Measurements from ENCODE around the gene NPAS2. TPM values are rescaled to one million over a fixed set of nuclear protein-coding genes. Genes with fewer than 3 reads are reported as not detected.

NPAS2 gene
- total and polyA plus RNA-seq, 2 of the 8 experiments (the other 6 are each of a cell fraction or from before 2014, with no cell fraction given): 1.8 to 1.9 TPM

DNA sequence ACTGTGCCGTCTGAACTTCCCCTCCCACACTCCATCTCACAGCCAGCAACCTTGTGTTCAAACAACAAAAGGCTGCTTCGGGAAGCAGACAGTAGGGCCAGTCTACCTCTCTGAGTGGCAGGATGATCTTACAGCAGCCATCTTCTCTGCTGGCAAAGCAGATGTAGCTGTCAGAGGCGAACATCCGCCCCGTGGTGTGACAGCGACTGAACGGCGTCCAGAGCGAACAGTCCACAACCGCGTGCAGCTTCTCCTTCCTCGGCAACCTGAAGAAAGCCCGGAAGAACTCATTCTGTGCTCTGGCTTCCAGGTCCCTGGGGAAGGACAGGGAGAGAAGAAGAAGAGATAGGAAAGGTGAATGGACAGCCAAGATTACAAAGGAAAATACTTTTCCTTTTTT lies 220.1 kb downstream of the NPAS2 start:
- ChIA-PET CTCF (ENCODE audit: partially characterized antibody) (interaction anchor here (0.7 to 2.5 kb wide), 3 partner anchors 101 to 182 kb away, joined by 3 to 8 read pairs (median 3); no protein-coding TSS in a partner anchor), POLR2A (ENCODE audit: partially characterized antibody) (interaction anchor here (1.3 kb wide), 1 partner anchor 35 kb away, joined by 4 read pairs; no protein-coding TSS in a partner anchor)
- Histone ChIP-seq H3K79me2 (ENCODE audit: control insufficient read depth in 1 of 2, insufficient read depth in 2 of 2, low read length in 2 of 2) (no peaks in the 10 kb centered on the region), H3K79me1 (ENCODE audit: low read depth, low read length) (no peaks in the 10 kb centered on the region), H2BK12ac (ENCODE audit: low read depth, low read length) (no peak overlapping the region), H3K23ac (ENCODE audit: insufficient read length) (no peak overlapping the region), H3K4ac (replicated peaks; ENCODE audit: insufficient read length, low read depth, low read length) (no peak overlapping the region), H2BK15ac (ENCODE audit: low read length) (no peak overlapping the region), H3K56ac (replicated peaks; ENCODE audit: insufficient read length, low read depth, low read length) (no peak overlapping the region), H3K4me3 (ENCODE audit: extremely low read depth in 1 of 4, insufficient read depth in 2 of 4, low read depth in 3 of 4, low read length in 4 of 4) (no peak overlapping the region), H3K27me3 (replicated peaks in 1 of 4; ENCODE audit: control insufficient read depth in 3 of 4, extremely low read depth in 1 of 4, insufficient read depth in 3 of 4, low read length in 3 of 4) (no peaks in the 10 kb centered on the region), H3K27ac (ENCODE audit: low read depth, low read length) (no peak overlapping the region), H3K9ac (replicated peaks in 1 of 4; ENCODE audit: extremely low read depth in 1 of 4, low read depth in 3 of 4, low read length in 3 of 4) (no peak overlapping the region), H4K91ac (replicated peaks; ENCODE audit: insufficient read length, low read length) (no peak overlapping the region), H3K23me2 (ENCODE audit: low read depth, low read length) (no peaks in the 10 kb centered on the region), H3K36me3 (ENCODE audit: control insufficient read depth in 2 of 4, insufficient read depth in 4 of 4, low read length in 3 of 4) (peaks cover 0 to 4% (median 0%) of the 10 kb centered on the region in 4 experiments; a peak in 1 of 8 replicates), H2BK20ac (ENCODE audit: low read length) (no peak overlapping the region), H4K8ac (ENCODE audit: extremely low read depth, insufficient read depth, low read length) (no peak overlapping the region), H2AK5ac (ENCODE audit: low read depth, low read length) (no peak overlapping the region), H3K4me1 (replicated peaks in 1 of 4; ENCODE audit: control insufficient read depth in 3 of 4, insufficient read depth in 4 of 4, low read length in 3 of 4) (no peaks in the 10 kb centered on the region; a peak in 1 of 7 replicates), H2BK5ac (ENCODE audit: low read depth, low read length) (no peak overlapping the region), H4K5ac (ENCODE audit: insufficient read length, low read depth, low read length) (no peak overlapping the region), H3K14ac (ENCODE audit: insufficient read length) (no peak overlapping the region), H2BK120ac (replicated peaks; ENCODE audit: low read depth, low read length) (no peak overlapping the region), H4K20me1 (replicated peaks in 1 of 2; ENCODE audit: control insufficient read depth in 1 of 2, insufficient read depth in 2 of 2, low read length in 2 of 2) (no peaks in the 10 kb centered on the region), H3K9me3 (ENCODE audit: insufficient read depth in 2 of 2, low read depth in 1 of 2, low read length in 1 of 2) (no peaks in the 10 kb centered on the region), H2AFZ (ENCODE audit: low read length) (no peak overlapping the region), H3K18ac (ENCODE audit: extremely low read depth, low read length) (no peak overlapping the region), H3K4me2 (ENCODE audit: insufficient read depth in 1 of 2, low read depth in 2 of 2, low read length in 2 of 2) (no peak overlapping the region)
- no peak for TF ChIP-seq PHF8 (conservative IDR thresholded peaks at IDR 0.05; ENCODE audit: low read depth, low read length)
- no peak for TF ChIP-seq TAF1 (IDR thresholded peaks at IDR 0.05; ENCODE audit: low read depth, low read length)
- no peak for TF ChIP-seq SIX5 (IDR thresholded peaks at IDR 0.05; ENCODE audit: low read depth, low read length)
- TF ChIP-seq, protein P1, sequence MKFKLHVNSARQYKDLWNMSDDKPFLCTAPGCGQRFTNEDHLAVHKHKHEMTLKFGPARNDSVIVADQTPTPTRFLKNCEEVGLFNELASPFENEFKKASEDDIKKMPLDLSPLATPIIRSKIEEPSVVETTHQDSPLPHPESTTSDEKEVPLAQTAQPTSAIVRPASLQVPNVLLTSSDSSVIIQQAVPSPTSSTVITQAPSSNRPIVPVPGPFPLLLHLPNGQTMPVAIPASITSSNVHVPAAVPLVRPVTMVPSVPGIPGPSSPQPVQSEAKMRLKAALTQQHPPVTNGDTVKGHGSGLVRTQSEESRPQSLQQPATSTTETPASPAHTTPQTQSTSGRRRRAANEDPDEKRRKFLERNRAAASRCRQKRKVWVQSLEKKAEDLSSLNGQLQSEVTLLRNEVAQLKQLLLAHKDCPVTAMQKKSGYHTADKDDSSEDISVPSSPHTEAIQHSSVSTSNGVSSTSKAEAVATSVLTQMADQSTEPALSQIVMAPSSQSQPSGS (IDR thresholded peaks at IDR 0.05; ENCODE audit: low read length): no peak
- no peak for TF ChIP-seq RXRA (IDR thresholded peaks at IDR 0.05; ENCODE audit: insufficient read depth, low read depth, low read length)
- TF ChIP-seq SIRT6 (IDR thresholded peaks at IDR 0.05; ENCODE audit: low read length): no peak
- TF ChIP-seq HDAC6 (IDR thresholded peaks at IDR 0.05; ENCODE audit: low read depth, low read length): no peak
- TF ChIP-seq, protein P2, sequence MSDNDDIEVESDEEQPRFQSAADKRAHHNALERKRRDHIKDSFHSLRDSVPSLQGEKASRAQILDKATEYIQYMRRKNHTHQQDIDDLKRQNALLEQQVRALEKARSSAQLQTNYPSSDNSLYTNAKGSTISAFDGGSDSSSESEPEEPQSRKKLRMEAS (IDR thresholded peaks at IDR 0.05): no peak
- TF ChIP-seq ZNF274 (IDR thresholded peaks at IDR 0.05; ENCODE audit: borderline replicate concordance, extremely low read depth, low read length): no peak
- no peak for TF ChIP-seq ASH2L (IDR thresholded peaks at IDR 0.05; ENCODE audit: low read length)
- no peak for TF ChIP-seq POLR2AphosphoS5 (IDR thresholded peaks at IDR 0.05; ENCODE audit: low read depth, low read length)
- TF ChIP-seq RAD21 (IDR thresholded peaks at IDR 0.05 in 1 of 2, conservative IDR thresholded peaks at IDR 0.05 in 1 of 2; ENCODE audit: low read depth in 2 of 2, low read length in 2 of 2): no peak
- DNase-seq (ENCODE audit: low read depth in 1 of 2, low spot score in 2 of 2): no peak
- WGBS, 2 experiments (ENCODE audit: extremely low coverage in 1 of 2, insufficient coverage in 1 of 2, insufficient read length in 1 of 2, insufficient replicate concordance in 2 of 2, low coverage in 1 of 2, low lambda C conversion rate in 2 of 2, missing lambda C conversion rate in 1 of 2): 96% methylated on average over 13 of the region's 13 CpGs; no CpG with 5 or more reads in 1 of the 2 experiments
- no peak for FAIRE-seq

All from H1 (cell line).